GM06990 (cell line): Measurements from ENCODE around the gene KLK15.

ENCODE experiments used
- DNase-seq: peaks from one replicate; pipeline ENCODE4 v3.0.0-alpha.2; 2011; ENCODE audit not compliant: insufficient read length; ENCODE audit errors: extremely low read depth
- H3K27me3 ChIP-seq: replicated peaks from 2 replicates; pipeline ENCODE4 v1.6.0; 2011; ENCODE audit warnings: low read length; ENCODE audit not compliant: control insufficient read depth, insufficient read depth
- H3K36me3 ChIP-seq: 2 replicates; pipeline ENCODE4 v1.5.1; 2011; ENCODE audit warnings: low read length; ENCODE audit not compliant: control insufficient read depth, insufficient read depth
- H3K4me3 ChIP-seq: replicated peaks from 2 replicates; pipeline ENCODE4 v1.5.1; 2011; ENCODE audit warnings: low read depth, mild to moderate bottlenecking, control low read depth, low read length
- CTCF ChIP-seq: IDR thresholded peaks from 2 replicates; pipeline ENCODE4 v1.5.1; 2011; ENCODE audit warnings: low read length, control low read depth, mild to moderate bottlenecking, inconsistent platforms; ENCODE audit not compliant: insufficient read depth, poor library complexity, severe bottlenecking

KLK15 gene

DNA sequence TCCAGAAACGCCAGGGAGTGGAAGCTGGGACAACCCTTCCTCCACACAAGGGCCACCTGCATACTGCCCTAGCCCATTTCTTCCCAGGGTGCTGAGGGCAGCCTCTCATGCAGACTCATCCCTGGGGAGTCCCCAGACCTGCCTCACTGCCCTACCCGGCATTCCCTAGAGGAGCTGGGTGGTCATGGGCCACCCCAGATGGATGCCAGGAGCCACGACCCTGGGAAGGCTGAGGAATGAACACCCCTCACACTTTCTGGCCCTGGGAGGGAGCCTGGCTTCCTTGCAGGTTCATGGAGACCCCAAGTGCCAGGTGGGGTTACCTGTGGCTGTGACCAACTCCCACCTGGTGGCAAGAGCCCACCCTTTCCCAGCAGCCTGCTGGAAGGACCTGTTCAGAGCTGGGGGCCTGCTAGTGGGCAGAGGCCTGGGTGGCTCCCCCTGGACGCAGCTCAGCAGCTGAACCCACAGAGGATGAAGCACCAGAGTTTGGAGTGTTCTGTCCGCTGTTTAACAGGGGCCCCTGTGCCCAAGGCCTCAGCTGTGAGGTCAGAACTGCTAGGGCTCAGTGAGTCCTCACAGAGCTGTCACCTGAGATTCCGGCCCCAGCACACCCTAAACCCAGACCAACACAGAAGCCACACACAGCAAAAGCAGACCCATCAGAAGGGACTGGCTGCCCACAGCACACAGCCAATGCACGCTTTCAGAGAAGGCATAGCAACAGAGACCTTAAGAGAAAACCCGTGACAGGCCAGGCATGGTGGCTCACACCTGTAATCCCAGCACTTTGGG lies 36.5 kb downstream of the KLK15 start:
- DNase-seq: no peak
- Histone ChIP-seq H3K27me3 (no peaks in the 10 kb centered on the region), H3K4me3 (no peak overlapping the region), H3K36me3 (peaks cover 41% of the 10 kb centered on the region)
- TF ChIP-seq CTCF: no peak

DNA sequence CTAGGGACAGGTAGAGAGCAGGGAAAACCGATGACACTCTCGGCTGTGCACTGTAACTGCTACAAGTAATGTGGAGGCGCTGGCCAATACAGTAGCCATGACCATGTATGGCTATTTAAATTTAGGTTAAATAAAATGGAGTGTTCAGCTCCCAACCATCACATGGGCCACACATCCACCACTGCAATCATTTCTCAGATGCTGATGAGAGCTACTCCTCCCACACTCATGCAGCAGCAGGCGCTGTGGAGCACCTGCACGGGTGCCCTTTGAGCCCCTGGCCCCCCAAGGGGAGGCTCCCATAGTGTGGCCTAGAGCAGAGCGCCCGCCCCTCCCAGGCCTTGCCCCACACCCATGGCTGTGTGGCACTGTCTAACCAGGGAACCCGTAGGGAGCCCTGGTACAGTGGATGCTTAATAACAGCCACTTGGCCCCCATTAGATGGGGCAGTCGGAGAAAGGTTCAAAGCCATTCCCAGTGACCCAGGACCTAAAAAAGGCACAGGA lies 37.2 kb downstream of the KLK15 start:
- H3K36me3 ChIP-seq: peaks cover 38% of the 10 kb centered on the region
- no peaks in the 10 kb centered on the region for H3K27me3 ChIP-seq
- TF ChIP-seq CTCF: no peak
- DNase-seq: peak; percentile 31
- no peak overlapping the region for H3K4me3 ChIP-seq

DNA sequence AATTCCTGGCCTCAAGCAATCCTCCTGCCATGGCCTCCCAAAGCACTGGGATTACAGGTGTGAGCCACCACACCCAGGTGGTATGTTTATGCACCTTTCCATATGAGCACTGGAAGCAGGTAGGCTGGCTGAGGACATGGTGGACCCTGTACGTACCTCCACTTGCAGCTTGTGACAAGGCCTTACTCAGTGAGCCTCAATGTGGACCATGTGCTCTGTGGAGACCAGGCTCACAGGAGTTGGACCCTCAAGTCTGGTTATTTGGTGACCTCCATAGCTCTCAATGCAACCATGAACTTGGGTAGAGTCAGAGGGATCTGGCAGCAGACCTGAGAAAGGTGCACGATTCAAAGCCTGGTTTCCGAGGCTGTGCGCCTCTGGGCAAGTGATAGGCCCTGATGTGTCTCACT lies 37.7 kb downstream of the KLK15 start:
- DNase-seq: peak; percentile 37

GRCh38 chr19:50794876-50795663 lies 38.3 kb downstream of the KLK15 start:
- Histone ChIP-seq H3K27me3 (no peaks in the 10 kb centered on the region), H3K4me3 (no peak overlapping the region), H3K36me3 (peaks cover 34% of the 10 kb centered on the region)
- peak; percentile 49 for TF ChIP-seq CTCF
- DNase-seq: peak; percentile 74

More for the DNA sequence above, 37.7 kb downstream of the KLK15 start:
- no peaks in the 10 kb centered on the region for H3K27me3 ChIP-seq
- TF ChIP-seq CTCF: no peak
- no peak overlapping the region for H3K4me3 ChIP-seq
- H3K36me3 ChIP-seq: peaks cover 35% of the 10 kb centered on the region

- peaks cover 26% of the 10 kb centered on the region for H3K36me3 ChIP-seq
- H3K4me3 ChIP-seq: no peak overlapping the region
- DNase-seq: peak; percentile 75
- peak; percentile 58 for TF ChIP-seq CTCF
- H3K27me3 ChIP-seq: no peaks in the 10 kb centered on the region
Measured at GRCh38 chr19:50794074-50794875, 39.1 kb downstream of the KLK15 start.
